GM18951 (cell line): ENCODE data around the gene EPN1.

ENCODE experiments used
- POLR2A ChIP-seq: IDR thresholded peaks from 4 replicates; pipeline ENCODE4 v1.6.1; 2011; ENCODE audit warnings: mild to moderate bottlenecking; ENCODE audit not compliant: insufficient read length, insufficient read depth; ENCODE audit errors: extremely low read depth
- in situ Hi-C: fragments of 300-500 bp; cut with MboI; formaldehyde crosslinking; loops from one replicate; pipeline ENCODE4 v1.12.0; 2022; ENCODE audit warnings: low sequenced_read_pairs, mixed read lengths, inconsistent platforms; ENCODE audit not compliant: unreplicated experiment

Gene EPN1

GRCh38 chr19:55690769-55691545 is 15.9 kb downstream of the EPN1 start:
- in situ Hi-C loops = no loop called here
- no peak for TF ChIP-seq POLR2A

DNA sequence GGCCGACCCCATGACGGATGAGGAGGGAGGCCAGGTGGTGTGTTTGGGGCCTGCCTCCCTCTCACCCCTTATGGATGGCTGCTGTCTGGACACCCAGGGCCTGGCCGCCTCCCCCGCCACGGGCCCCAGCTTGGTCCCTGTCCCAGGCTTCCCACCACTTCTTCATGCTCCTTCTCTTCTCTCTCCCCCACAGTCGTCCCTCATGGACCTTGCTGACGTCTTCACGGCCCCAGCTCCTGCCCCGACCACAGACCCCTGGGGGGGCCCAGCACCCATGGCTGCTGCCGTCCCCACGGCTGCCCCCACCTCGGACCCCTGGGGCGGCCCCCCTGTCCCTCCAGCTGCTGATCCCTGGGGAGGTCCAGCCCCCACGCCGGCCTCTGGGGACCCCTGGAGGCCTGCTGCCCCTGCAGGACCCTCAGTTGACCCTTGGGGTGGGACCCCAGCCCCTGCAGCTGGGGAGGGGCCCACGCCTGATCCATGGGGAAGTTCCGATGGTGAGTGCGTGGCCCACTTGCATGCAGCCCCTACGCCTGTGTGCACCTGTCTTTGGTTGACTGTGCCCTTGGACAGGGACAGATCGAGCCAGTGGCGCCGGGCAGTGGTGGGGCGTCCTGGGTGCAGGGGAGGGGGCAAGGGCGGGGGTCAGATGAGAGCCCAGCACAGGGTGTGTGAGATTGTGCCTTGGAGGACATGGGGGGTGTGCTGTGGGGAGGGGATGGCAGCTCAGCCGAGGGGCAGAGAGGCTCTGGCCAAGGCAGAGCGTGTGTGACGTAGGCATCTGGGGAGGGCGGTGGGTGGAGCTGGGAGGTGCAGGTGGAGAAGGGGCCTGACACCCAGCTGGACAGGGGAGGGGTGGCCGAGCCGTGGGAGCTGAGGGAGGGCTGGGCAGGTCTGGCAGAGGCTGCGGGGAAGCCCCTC is 16.8 kb downstream of the EPN1 start:
- TF ChIP-seq POLR2A = no peak
- in situ Hi-C loops = no loop called here

DNA sequence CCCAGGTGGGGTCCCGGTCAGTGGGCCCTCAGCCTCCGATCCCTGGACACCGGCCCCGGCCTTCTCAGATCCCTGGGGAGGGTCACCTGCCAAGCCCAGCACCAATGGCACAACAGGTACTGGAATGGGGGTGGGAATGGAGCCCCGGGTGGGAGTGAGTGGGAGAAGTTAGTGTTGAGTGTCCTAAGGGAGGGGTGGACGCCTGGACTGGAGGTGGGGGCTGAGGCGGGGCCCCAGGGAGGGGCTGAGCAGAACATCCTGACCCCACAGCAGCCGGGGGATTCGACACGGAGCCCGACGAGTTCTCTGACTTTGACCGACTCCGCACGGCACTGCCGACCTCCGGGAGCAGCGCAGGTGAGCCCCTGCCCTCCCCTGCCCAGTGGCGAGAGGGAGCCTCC is 17.7 kb downstream of the EPN1 start:
- in situ Hi-C loops = no loop called here
- TF ChIP-seq POLR2A = no peak

GRCh38 chr19:55693336-55693974 is 18.4 kb downstream of the EPN1 start:
- TF ChIP-seq POLR2A = no peak
- in situ Hi-C loops = no loop called here

DNA sequence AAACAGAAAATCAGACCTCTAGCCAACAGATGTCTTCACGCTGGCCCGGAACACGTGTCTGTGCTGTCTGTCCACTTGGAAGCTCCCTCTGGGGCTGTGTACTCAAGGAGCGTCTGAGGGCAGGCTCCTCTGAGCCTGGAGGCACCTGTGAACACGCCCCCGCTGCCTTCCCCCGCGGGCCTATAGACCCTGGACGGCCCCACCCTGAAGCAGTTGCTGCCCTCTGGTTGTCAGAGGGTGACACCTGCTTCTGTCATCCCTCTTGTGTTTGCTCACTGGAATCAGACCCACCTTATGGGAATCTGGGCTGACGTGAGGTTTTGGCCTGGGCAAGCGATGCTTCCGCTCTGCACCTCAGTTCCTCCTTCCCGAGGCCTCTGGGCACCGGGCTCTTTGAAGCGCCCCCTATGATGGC is 19.2 kb downstream of the EPN1 start:
- in situ Hi-C loops = no loop called here
- no peak for TF ChIP-seq POLR2A

DNA sequence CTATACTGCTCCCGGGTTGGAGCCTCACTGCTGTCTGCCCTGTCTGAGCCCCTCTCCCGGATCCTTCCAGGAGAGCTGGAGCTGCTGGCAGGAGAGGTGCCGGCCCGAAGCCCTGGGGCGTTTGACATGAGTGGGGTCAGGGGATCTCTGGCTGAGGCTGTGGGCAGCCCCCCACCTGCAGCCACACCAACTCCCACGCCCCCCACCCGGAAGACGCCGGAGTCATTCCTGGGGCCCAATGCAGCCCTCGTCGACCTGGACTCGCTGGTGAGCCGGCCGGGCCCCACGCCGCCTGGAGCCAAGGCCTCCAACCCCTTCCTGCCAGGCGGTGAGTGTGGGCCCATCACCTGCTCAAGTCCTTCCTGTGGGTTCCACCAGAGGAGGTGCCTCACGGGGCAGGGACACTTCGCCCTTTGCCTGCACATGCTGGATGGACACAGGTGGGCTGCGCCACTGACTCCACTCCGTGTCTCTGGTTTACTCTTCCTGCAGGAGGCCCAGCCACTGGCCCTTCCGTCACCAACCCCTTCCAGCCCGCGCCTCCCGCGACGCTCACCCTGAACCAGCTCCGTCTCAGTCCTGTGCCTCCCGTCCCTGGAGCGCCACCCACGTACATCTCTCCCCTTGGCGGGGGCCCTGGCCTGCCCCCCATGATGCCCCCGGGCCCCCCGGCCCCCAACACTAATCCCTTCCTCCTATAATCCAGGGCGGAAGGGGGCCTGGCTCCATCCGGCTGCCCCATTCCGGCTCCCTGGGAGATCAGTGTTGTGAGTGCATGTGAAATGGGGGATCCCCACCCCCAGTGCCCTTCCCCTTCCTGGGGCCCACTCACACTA is 19.8 kb downstream of the EPN1 start:
- in situ Hi-C loops = no loop called here
- no peak for TF ChIP-seq POLR2A

DNA sequence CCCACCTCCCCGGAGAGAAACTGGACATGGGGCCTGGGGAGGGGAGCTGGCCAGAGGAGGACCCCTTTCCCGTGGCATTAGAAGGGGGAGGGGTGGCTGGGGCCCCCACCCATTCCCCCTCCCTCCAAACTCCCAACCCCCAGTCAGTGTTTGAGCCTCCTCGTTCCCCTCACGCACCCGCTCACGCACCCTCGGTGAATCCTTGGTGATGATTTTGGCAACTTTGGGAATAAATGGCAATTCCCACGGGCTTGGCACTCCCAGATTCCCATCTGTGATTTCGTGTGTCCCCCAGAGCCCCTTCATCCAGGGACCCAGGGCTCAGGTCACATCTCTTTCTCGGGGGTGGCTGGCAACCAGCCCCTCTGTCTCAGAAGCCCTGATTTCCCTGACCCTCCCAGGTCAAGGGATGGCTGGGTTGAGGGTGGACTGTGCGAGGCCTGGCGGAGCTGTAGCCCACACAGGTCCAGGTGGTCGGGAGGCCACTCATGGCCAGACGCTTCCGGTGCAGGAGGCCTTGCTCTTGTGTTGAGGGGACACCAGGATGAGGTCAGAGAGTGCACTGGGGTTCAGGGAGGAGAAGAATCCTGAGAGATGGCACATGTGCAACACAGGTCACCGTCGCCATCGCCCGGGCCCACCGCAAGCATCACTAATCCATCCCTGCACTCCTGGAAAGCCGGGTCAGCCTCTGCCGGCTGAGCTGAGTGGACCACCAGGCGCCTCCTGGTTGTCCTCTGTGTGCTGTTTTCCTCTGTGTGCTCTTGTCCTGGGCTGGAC is 20.7 kb downstream of the EPN1 start:
- in situ Hi-C loops = no loop called here
- TF ChIP-seq POLR2A = no peak

DNA sequence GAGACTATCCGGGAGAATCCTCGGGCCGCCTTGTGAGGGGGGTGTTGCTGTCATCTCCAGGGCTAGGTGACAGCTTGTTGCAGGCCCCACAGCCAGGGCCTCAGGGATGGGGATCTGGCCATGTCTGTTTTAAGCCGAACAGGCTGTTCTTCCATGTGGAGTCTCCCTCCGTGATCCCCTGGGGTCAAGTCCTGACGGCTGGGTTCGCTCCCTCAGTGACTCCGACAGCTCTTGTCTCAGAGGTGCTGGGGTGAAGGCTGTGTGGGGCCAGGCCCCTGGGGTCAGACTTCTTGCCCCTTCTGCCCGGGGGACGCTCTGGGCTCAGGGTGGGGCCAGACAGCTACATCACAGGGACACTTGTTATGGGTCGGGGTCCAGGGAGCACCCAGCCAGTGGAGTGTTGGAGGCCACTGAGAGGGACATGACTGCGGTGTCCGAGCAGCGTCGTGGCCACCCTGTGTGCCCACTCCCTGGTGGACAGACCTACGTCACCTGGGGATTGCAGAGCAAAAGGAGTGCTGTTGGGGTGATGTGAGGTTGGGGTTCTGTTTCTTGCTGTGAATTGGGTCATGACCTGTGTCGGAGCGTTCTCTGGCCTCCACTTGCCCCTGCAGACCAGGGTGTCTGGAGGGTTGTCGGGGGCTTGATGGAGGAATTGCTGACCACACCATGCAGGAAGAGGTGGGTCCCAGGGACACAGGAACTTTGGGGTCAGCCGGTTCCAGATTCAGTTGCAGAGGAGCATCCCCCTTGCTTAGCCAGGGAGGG is 21.5 kb downstream of the EPN1 start:
- in situ Hi-C loops = no loop called here
- TF ChIP-seq POLR2A = no peak

DNA sequence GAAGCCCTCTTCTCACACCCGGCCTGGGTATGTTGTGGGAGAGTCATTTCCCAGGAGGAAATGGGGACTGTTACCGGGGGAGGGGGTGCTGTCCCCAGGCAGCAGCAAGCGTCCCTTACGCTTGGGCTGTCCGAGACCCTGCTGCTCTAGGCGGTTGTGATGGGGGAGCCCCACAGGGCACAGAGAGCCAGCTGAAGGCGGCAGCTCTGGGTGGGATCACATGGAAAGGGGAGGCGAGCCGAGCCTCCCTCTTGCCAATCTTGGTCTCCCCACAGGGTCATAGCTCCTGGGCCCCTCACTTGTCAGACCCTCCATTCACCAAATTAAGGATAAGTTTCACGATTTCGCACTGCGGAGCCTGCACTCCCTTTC is 22.0 kb downstream of the EPN1 start:
- TF ChIP-seq POLR2A = no peak
- in situ Hi-C loops = no loop called here

- in situ Hi-C loops = no loop called here
- TF ChIP-seq POLR2A = no peak
Observed at GRCh38 chr19:55697698-55698097, 22.7 kb downstream of the EPN1 start.

DNA sequence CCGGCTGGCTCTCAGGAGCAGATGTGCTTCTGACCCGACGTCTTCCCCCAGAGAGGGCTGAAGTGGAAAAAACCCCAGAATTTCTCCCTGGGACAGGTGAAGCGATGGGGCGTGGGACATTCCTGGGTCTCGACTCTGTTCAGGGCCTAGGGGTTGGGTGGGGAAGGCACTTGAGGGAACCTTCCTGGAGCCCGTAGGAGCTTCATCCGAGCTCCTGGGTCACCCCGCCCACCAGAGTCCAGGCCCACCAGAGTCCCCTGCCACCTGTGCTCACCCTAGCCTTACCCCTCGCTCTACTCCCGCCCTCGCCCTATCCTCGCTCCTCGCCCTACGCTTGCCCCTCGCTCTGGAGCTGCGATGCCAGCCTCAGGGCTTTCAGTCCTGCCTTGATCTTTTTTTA is 23.2 kb downstream of the EPN1 start:
- in situ Hi-C loops = no loop called here
- no peak for TF ChIP-seq POLR2A
